ENCODE measurements around the gene TIGIT.

DNA sequence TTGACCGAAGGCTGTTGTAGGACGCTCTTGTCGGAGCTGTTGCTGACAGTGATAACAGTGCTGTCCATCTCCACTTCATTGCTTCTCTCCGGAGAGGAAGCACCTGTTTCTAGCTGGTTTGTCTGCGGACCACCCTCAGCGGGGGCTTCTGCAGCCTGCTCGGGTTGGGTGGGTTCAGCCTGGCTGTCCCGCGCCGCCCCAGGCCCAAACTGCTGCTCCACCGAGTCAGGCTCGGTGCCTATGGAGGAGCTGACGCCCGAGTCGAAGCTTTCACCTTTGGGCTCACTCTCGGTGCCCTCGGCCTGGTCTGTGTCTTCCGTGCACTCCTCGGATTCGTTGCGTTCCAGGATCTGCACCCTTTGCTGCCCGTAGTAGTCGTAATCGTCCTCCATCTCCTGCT, 56.9 kb downstream of the TIGIT start:
- TF ChIP-seq POLR2AphosphoS5 (IDR thresholded peaks at IDR 0.05; ENCODE audit: low read depth, low read length) (no peak), POLR2A (IDR thresholded peaks at IDR 0.05; ENCODE audit: low read depth, low read length) (no peak), TAF1 (IDR thresholded peaks at IDR 0.05; ENCODE audit: borderline replicate concordance, low read depth, low read length) (no peak)
